HG03520 (cell line): ENCODE data around the gene HNRNPK.
A peak's percentile ranks its signal among the peaks of the same experiment; 100 is the strongest.

ENCODE experiments used
- ATAC-seq: cut with Tn5 transposase; IDR thresholded peaks from one replicate; pipeline ENCODE4 v1.9.1; 2021; ENCODE audit warnings: mild to moderate bottlenecking, moderate library complexity; ENCODE audit not compliant: unreplicated experiment

HNRNPK gene

GRCh38 chr9:83935276-83935935 is 44.6 kb downstream of the HNRNPK start:
- no peak for ATAC-seq

- no peak for ATAC-seq
Observed at GRCh38 chr9:83934569-83935275, 45.3 kb downstream of the HNRNPK start.

GRCh38 chr9:83933790-83934189 is 46.2 kb downstream of the HNRNPK start:
- ATAC-seq, result no peak

- no peak for ATAC-seq
Observed at GRCh38 chr9:83932851-83933250, 47.2 kb downstream of the HNRNPK start.

- no peak for ATAC-seq
Observed at GRCh38 chr9:83932011-83932410, 48.0 kb downstream of the HNRNPK start.

GRCh38 chr9:83930881-83931280 is 49.1 kb downstream of the HNRNPK start:
- ATAC-seq, result no peak

GRCh38 chr9:83927591-83927990 is 52.4 kb downstream of the HNRNPK start:
- ATAC-seq, result no peak

GRCh38 chr9:83920927-83921707 is 58.9 kb downstream of the HNRNPK start, which contains the start of gene KIF27:
Gene KIF27, minus strand, starts transcription at chr9:83921432. Its CDS starts 5,841 bp downstream, at chr9:83915591.
- peak; percentile 84 for ATAC-seq

GRCh38 chr9:83920469-83920926 is 59.5 kb downstream of the HNRNPK start:
- ATAC-seq, result peak; percentile 6

GRCh38 chr9:83919111-83919510 is 60.9 kb downstream of the HNRNPK start:
- no peak for ATAC-seq
